ENCODE results near the gene UGGT2. TPM values are rescaled to one million over a fixed set of nuclear protein-coding genes. Genes with fewer than 3 reads are reported as not detected.
"Not testable (repeated sequence)": the region's sequence is repeated elsewhere in the genome, so short reads cannot be mapped to it uniquely, and the experiment has no call there.

UGGT2 gene
- total RNA-seq, 1 donor from 2014 or later = 33.4 TPM

DNA sequence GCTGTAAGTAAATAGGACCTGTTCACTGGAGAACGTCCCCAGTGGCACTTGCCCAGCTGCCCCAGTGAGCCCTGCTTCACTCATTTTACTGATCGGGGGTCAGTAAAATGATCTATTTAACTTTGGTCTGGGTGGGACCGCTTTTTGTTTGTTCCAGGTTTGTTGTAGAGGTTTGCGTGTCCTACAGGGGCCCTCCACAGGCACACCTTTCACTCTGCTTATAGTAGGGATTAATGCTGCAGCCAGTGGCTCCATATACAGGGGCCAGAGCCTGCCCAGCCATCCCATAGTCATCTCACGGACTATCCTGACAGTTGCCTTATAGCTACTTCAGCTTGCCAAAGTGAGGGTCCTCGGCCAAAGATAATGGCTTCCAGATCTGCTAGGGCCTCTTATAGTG lies 272.2 kb downstream of the UGGT2 start:
- intact Hi-C loops (cut with DNase I) = no loop called here
- Histone ChIP-seq H3K4me3 (no peak overlapping the region), H3K27me3 (no peaks in the 10 kb centered on the region), H3K9me3 (no peaks in the 10 kb centered on the region), H3K4me1 (peaks cover 11% of the 10 kb centered on the region), H3K27ac (no peak overlapping the region), H3K36me3 (no peaks in the 10 kb centered on the region)
- TF ChIP-seq POLR2AphosphoS5 (IDR thresholded peaks at IDR 0.05; ENCODE audit: insufficient read depth in 1 of 2, low read depth in 1 of 2) (no peak), POLR2A (IDR thresholded peaks at IDR 0.05) (no peak)
- TF ChIP-seq, protein P1, sequence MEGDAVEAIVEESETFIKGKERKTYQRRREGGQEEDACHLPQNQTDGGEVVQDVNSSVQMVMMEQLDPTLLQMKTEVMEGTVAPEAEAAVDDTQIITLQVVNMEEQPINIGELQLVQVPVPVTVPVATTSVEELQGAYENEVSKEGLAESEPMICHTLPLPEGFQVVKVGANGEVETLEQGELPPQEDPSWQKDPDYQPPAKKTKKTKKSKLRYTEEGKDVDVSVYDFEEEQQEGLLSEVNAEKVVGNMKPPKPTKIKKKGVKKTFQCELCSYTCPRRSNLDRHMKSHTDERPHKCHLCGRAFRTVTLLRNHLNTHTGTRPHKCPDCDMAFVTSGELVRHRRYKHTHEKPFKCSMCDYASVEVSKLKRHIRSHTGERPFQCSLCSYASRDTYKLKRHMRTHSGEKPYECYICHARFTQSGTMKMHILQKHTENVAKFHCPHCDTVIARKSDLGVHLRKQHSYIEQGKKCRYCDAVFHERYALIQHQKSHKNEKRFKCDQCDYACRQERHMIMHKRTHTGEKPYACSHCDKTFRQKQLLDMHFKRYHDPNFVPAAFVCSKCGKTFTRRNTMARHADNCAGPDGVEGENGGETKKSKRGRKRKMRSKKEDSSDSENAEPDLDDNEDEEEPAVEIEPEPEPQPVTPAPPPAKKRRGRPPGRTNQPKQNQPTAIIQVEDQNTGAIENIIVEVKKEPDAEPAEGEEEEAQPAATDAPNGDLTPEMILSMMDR (IDR thresholded peaks at IDR 0.05) = no peak
- no peak for DNase-seq (ENCODE audit: extremely low spot score in 2 of 2)

DNA sequence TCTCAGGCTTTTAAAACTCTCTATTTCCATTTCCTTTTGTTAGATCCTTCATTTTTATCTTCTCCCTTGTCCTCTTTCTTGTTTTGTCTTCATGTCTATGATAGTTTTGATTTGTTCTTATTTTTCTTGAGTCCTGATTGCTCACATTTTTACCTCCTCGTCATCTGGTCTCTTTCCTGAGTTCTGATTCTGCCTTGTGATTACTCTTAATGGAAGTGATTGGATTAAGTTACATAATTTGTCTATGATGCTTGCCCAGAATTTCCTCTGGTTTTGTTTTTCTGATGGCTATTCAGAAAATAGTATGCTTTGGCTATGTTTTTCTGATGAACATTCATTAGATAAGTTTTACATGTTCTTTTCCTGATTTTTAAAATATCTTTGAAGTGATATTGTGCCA lies 273.7 kb downstream of the UGGT2 start:
- Histone ChIP-seq H3K36me3 (no peaks in the 10 kb centered on the region), H3K4me1 (peaks cover 8% of the 10 kb centered on the region), H3K9me3 (no peaks in the 10 kb centered on the region), H3K4me3 (no peak overlapping the region), H3K27ac (no peak overlapping the region), H3K27me3 (no peaks in the 10 kb centered on the region)
- TF ChIP-seq POLR2A (IDR thresholded peaks at IDR 0.05) = no peak
- TF ChIP-seq, protein P1 (IDR thresholded peaks at IDR 0.05) = no peak
- no peak for TF ChIP-seq POLR2AphosphoS5 (IDR thresholded peaks at IDR 0.05; ENCODE audit: insufficient read depth in 1 of 2, low read depth in 1 of 2)
- DNase-seq (ENCODE audit: extremely low spot score in 2 of 2) = no peak
- intact Hi-C loops (cut with DNase I) = no loop called here

DNA sequence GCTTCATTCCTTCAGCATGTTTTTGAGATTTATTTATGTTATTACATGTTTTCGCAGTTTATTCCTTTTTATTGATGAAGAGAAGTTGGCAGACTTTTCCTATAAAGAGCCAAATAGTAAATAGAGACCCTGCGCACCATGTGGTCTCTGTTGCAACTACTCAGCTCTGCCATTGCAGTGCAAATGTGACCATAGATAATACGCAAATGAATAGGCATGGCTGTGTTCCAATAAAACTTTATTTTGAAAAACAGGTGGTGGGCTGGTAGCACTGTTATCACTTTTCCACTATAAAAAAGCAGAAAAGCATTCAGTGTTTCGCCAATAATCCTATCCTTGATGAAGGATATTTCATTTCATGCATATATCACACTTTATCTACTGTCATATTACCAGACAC lies 281.3 kb downstream of the UGGT2 start:
- Histone ChIP-seq H3K27me3 (no peaks in the 10 kb centered on the region), H3K4me3 (no peak overlapping the region), H3K9me3 (no peaks in the 10 kb centered on the region), H3K27ac (no peak overlapping the region), H3K36me3 (no peaks in the 10 kb centered on the region), H3K4me1 (no peaks in the 10 kb centered on the region)
- TF ChIP-seq, protein P1 (IDR thresholded peaks at IDR 0.05) = no peak
- TF ChIP-seq POLR2A (IDR thresholded peaks at IDR 0.05) (no peak), POLR2AphosphoS5 (IDR thresholded peaks at IDR 0.05; ENCODE audit: insufficient read depth in 1 of 2, low read depth in 1 of 2) (no peak)
- intact Hi-C loops (cut with DNase I) = no loop called here
- no peak for DNase-seq (ENCODE audit: extremely low spot score in 2 of 2)

DNA sequence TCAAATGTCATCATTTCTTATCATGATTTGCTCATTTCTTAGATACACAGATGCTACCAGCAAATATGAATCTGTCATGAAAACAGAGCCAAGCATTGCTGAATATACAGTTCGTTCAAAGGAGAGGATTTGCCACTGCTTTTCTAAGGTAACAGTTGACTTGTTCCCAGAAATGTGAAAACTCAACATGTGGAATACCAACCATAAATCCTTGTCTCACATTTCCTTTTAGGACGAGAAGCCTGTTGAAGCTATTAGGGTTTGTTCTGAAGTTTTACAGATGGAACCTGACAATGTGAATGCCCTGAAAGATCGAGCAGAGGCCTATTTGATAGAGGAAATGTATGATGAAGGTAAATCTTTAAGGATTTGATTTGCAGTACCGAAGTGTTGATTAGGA lies 289.6 kb downstream of the UGGT2 start:
- H3K27me3 ChIP-seq = no peaks in the 10 kb centered on the region

DNA sequence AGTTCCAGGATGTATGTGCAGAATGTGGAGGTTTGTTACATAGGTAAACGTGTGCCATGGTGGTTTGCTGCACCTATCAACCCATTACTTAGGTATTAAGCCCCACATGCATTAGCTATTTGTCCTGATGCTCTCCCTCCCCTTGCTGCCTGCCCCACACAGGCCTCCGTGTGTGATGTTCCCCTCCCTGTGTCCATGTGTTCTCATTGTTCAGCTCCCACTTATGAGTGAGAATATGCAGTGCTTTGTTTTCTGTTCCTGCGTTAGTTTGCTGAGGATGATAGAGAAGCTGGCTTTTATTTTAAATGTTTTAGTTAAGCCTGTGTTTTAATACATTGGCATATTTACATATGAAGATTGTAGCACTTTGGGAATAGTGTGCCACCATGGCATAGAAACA lies 290.6 kb downstream of the UGGT2 start:
- H3K4me3 ChIP-seq; H3K9me3 ChIP-seq; H3K4me1 ChIP-seq; DNase-seq (ENCODE audit: extremely low spot score in 2 of 2); H3K27me3 ChIP-seq; intact Hi-C loops (cut with DNase I); H3K27ac ChIP-seq: not testable (repeated sequence)
- H3K36me3 ChIP-seq = peaks cover 0 to 23% of the 10 kb centered on the region in 2 donors

More for the DNA sequence above, 289.6 kb downstream of the UGGT2 start:
- TF ChIP-seq POLR2AphosphoS5 (IDR thresholded peaks at IDR 0.05; ENCODE audit: insufficient read depth in 1 of 2, low read depth in 1 of 2) (no peak), POLR2A (IDR thresholded peaks at IDR 0.05) (no peak)
- TF ChIP-seq, protein P1 (IDR thresholded peaks at IDR 0.05) = no peak
- intact Hi-C loops (cut with DNase I) = no loop called here
- peaks cover 0 to 23% of the 10 kb centered on the region in 2 donors for H3K36me3 ChIP-seq
- H3K4me3 ChIP-seq = no peak overlapping the region
- H3K9me3 ChIP-seq = no peaks in the 10 kb centered on the region
- H3K27ac ChIP-seq = no peak overlapping the region
- no peak for DNase-seq (ENCODE audit: extremely low spot score in 2 of 2)
- H3K4me1 ChIP-seq = no peaks in the 10 kb centered on the region

DNA sequence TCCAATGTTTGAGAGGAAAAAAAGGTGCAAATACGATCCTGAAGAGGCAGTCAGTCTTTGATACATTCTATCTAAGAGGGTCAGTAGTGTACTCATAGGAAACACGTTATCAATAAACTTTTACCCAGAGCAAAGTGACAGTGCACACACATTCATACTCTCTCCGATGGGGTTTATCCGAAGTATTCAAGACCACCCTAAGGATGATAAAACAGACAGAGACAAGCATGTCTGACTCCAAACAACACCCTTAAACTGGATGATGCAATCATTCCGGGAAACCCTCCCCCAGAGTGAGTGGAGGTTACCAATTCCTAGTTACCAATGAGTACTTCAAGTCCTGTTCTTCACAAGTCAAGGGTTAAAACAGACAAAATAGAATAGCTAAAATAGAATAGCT lies 297.1 kb downstream of the UGGT2 start:
- Histone ChIP-seq H3K27ac (no peak overlapping the region), H3K27me3 (no peaks in the 10 kb centered on the region), H3K4me3 (no peak overlapping the region), H3K4me1 (no peaks in the 10 kb centered on the region), H3K9me3 (no peaks in the 10 kb centered on the region), H3K36me3 (peaks cover 0 to 7% of the 10 kb centered on the region in 2 donors)
- TF ChIP-seq, protein P1 (IDR thresholded peaks at IDR 0.05) = no peak
- TF ChIP-seq POLR2A (IDR thresholded peaks at IDR 0.05) = no peak
- TF ChIP-seq POLR2AphosphoS5 (IDR thresholded peaks at IDR 0.05; ENCODE audit: insufficient read depth in 1 of 2, low read depth in 1 of 2) = no peak
- DNase-seq (ENCODE audit: extremely low spot score in 2 of 2) = no peak
- intact Hi-C loops (cut with DNase I) = no loop called here
